Left cardiac atrium (tissue), 4 donors: ENCODE measurements around the gene FBRS. TPM values are rescaled to one million over a fixed set of nuclear protein-coding genes. Genes with fewer than 3 reads are reported as not detected.
A peak's percentile ranks its signal among the peaks of the same experiment; 100 is the strongest.

ENCODE experiments used
- ATAC-seq, 2 donors: fragments of 200-7000 bp; cut with Tn5 transposase; one replicate each; pipeline ENCODE4 v1.9.1; 2020; ENCODE audit warnings: mild to moderate bottlenecking in 2 of 2, moderate library complexity in 2 of 2
- DNase-seq: peaks from one replicate; pipeline ENCODE4 v3.0.0-alpha.2; 2020
- intact Hi-C, 2 donors: fragments of 100-400 bp; cut with DNase I; formaldehyde crosslinking; loops; one replicate each; pipeline versions ENCODE4 v1.14.1 to v1.15.1; 2022 to 2023
- total RNA-seq, 2 donors: library from RNA; stranded (reverse); fragmentation: NEBNext Ultra II Directional; extraction: Animal tissue kit (Norgen Biotek cat#: 25700); gene quantifications; one replicate each; pipeline ENCODE4 v1.2.1, GENCODE V29; 2021
- donor health status: DM: no; HTN: yes; CAD: no.
- donor health status: DM: no; HTN: yes; CAD: no; lungs with severe emphysema.
- donor health status: DM: yes; HTN: yes; CAD: no.
- donor health status: Dilated cardiomyopathy.

Gene FBRS
- total RNA-seq, 2 donors from 2014 or later, result 29.5 to 37.2 TPM

DNA sequence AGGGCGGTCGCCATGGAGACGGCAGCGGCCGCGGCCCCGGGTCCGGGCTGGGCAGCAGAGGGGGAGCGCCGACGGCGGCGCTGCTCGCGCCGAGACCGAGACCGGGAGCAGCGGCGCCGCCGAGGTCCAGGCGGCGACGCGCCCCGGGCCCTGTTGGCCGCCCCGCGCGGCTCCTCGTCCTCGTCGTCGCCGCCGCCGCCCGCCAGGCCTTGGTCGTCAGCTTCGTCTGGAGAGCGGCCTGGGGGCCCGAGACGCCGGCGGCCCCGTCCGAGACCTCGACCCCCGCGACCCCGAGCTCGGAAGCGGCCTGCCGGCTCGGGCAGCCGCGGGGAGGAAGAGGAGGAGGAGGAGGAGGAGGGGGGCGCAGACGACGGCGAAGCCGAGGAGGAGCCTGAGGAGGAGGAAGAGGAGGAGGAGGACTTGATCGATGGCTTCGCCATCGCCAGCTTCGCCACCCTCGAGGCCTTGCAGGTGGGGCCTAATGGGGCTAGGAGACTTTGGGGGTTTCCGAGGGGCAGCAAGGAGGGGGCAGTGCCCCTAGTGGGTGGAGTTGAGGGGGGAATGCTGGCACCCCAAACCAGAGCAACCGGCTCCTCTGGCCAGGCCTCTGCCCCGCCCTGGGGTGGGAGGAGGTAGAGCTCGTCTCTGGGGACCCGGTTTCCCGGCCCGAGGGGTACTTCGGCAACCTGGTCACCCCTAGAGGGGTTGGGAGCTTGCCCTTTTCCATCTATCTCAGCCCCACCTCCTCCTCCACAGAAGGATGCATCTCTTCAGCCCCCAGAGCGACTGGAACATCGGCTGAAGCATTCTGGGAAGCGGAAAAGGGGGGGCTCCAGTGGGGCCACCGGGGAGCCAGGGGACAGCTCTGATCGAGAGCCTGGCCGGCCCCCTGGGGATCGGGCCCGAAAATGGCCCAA lies 1.5 kb downstream of the FBRS start:
- intact Hi-C loops, result loop anchor here in 1 of 2 donors (10.0 kb wide), 1 partner anchor 565 kb away; the partner anchor contains the start of genes TBX6 and YPEL3

DNA sequence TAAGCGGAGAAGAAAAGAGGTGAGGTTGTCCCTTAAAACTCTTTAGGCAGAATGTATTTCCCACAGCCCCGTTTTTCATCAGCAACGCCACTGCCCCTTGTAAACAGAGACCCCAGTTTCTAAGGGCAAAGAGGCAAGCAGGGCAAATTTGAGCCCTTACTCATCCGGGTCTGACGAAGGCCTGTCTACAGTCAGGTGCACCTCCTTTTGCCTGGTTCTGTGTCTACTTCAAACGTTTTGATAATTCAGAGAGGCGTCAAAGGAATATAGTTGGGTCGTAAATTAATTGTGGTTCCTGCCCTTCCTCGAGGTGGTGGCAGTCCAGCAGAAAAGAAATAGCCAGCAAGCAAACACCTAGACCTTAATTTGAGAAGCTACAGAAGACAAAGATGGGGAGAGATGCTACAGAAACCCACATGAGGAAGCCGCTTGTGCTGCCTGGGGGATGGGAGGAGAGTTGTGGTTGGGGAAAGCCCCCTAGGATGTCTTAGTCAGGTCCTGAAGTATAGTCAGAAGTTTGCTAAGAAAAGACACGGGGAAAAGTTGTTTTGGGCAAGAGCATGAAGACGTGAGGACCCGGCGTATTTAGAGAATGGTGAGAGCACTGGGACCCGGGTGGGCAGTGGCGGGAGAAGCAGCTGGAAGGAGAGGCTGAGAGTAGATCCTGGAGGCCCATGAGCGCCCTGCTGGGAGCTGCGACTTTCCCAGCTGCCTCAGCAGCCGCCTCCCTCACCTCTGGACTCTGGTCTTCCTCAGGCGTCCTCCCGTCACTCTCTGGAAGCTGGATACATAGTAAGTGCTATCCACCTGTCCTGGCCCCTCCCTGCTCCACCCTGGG lies 2.4 kb downstream of the FBRS start:
- ATAC-seq, result no peak
- DNase-seq, result no peak
- intact Hi-C loops, result no loop called here

More for the DNA sequence above, 1.5 kb downstream of the FBRS start:
- DNase-seq (peak; percentile 63), ATAC-seq (no peak)

DNA sequence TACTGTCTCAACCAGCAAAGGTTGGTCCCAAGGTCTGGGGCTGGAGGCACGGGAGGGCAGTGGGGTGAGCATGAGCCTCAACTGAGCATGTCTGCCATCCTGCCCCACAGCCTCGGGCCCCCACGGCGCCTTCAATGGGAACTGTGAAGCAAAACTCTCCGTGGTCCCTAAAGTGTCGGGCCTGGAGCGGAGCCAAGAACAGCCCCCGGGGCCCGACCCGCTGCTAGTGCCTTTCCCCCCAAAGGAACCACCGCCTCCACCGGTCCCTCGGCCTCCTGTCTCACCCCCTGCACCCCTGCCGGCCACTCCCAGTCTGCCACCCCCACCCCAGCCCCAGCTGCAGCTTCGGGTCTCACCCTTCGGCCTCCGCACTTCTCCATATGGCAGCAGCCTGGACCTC lies 4.2 kb downstream of the FBRS start:
- DNase-seq (no peak), ATAC-seq (no peak)
- intact Hi-C loops, result no loop called here

DNA sequence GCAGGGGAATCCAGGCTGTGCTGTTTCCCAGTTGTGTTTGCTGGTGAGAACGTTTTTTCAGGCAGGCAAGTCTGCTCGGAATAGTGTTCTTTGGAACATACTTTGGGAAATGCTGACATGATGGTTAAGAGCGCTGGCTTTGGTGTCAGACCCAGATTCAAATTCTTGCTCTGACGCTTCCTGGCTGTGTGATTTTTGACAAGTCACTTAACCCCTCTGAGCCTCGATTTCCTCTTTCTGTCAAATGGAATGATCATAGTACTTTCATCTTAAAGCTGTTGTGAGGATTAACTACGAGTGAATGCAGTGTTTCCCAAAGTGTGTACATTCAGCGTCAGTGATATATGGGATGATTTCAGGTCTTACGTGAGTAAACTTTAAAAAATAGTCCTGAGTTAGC lies 4.8 kb downstream of the FBRS start:
- DNase-seq (no peak), ATAC-seq (no peak)
- intact Hi-C loops, result no loop called here

DNA sequence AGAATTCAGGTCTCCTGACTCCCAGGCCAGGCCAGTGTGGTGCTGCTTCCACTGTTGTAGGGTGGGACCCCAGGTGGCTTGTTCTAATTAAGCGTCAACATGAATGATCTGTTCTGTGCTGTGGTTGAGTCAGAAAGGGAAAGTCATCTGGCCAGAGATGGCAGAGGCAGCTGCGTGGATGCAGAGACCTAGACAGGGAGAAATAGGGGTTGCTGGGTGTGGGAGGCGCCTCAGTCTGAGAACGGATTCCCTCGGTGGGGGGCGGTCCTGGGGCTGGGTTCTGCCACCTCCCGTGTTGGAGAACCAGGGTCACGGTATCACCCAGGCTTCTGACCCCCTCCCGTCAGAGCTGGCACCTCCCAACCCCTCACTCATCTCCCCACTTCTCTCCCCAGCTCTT lies 5.6 kb downstream of the FBRS start:
- no peak for ATAC-seq
- intact Hi-C loops, result no loop called here
- DNase-seq, result no peak

DNA sequence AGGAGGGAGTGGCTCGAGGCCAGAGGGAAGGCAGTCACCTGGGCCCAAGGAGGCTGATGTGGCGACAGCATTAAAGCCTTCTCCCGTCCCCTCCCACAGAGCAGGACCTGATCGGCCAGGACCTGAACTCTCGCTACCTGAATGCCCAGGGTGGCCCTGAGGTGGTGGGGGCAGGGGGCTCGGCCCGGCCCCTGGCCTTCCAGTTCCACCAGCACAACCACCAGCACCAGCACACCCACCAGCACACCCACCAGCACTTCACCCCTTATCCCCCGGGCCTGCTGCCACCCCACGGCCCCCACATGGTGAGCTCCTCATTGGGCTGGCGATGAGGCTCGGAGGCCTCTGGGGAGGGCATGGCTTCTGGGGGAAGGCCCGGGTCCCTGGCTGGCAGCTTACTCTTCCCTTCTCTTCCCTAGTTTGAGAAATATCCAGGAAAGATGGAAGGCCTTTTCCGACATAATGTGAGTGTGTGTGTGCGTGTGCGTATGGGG lies 6.4 kb downstream of the FBRS start:
- DNase-seq, result no peak
- ATAC-seq, result no peak
- intact Hi-C loops, result no loop called here

DNA sequence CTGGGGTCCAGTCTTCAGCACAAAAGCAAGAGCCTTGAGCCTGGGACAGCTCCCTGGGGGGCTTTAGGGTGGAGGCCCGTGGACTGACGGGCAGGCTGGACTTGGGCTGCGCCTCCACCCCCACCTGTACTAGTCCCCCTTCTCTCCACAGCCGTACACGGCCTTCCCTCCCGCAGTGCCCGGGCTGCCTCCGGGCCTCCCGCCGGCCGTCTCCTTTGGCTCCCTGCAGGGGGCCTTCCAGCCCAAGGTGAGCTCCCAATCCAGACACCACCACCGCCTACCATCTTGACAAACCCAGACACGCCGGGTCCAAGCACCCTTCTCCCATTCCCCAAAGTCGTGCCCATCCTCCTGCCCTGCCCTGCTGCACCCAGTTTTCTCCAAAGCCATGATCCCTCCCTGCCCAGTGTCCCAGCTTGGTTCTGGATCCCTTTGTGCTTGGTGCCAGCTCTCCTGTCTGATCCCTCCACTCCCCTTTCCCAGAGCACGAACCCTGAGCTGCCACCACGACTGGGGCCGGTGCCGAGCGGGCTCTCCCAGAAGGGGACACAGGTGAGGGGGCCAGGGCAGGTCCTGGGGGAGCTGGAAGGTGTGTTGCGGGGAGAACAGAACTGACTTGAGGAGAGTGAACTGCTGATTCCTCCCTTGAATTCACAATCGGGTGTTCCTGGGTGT lies 7.1 kb downstream of the FBRS start:
- intact Hi-C loops, result no loop called here
- DNase-seq, result no peak
- no peak for ATAC-seq

DNA sequence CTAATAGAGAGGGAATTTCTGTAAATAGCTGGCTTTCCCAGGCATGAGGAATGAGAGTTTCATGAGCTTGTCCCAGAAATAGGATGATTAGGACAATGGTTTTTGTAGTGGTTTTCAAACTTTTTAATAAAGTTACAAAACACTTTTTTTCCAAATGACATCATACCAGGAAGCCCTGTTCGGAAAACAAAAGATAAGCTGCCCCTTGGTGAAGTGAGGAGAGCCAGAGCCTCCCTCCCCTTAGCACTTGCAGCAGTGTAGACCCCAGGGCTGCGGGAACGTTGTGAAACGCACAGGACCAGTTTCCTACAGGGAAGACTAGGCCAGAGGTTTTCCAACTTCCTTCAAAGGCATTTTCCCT lies 7.6 kb downstream of the FBRS start:
- no peak for DNase-seq
- intact Hi-C loops, result no loop called here
- no peak for ATAC-seq

DNA sequence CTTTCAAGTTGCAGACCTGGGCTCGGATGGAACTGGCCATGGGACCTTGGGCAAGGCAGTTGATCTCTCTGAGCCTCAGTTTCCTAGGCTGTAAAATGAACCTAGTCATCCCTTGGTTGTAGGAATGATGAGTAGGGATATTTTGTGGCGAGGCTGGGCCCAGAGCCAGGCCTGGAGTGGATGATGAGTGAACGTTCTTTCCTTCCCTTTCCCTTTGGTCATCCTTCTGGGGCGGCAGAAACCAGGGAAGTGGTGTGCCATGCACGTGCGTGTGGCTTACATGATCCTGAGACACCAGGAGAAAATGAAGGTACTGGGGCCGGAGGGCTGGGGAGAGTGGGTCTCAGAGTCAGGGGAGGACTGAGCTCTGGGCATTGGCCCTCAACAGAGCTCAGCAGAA lies 8.4 kb downstream of the FBRS start:
- intact Hi-C loops, result no loop called here
- no peak for DNase-seq
- ATAC-seq, result no peak

DNA sequence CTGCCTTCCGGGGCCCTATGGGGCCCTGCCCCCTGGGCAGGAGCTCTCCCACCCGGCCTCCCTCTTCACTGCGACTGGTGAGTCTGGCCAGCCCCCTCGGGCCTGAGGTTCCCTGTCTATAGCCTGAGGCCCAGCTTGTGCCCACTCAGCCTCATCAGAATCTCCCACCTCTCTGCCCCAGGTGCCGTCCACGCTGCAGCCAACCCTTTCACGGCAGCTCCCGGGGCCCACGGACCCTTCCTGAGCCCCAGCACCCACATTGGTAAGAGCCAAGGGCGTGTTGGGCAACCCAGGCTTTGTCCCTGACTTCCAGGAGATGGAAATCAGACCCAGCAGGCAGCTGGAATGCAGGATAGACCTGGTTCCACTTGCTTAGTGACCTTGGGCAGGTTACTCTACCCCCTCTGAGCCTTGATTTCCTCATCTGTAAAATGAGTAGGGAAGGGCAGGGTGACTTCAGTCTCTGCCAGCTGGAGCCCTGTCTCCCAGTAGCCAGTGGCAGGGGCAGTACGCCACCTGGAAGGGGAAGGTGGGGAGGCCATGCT lies 9.2 kb downstream of the FBRS start:
- ATAC-seq (no peak), DNase-seq (no peak)
- intact Hi-C loops, result no loop called here

DNA sequence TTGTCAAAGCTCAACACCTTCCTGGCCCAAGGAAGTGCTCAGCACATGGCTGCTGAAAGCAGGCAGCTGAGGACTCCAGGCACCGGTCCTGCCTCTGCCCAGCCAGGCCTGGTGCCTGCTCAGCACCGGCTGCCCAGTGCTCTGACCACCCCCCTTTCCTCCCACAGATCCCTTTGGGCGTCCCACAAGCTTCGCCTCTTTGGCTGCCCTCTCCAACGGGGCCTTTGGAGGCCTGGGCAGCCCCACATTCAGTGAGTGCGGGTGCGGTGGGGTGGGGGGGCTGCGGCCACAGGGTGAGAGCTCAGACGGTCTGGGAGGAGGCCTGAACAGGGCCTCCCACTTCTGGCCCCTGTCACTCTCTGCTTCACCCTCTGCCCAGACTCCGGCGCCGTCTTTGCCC lies 10.2 kb downstream of the FBRS start:
- intact Hi-C loops, result no loop called here
- DNase-seq (no peak), ATAC-seq (no peak)

DNA sequence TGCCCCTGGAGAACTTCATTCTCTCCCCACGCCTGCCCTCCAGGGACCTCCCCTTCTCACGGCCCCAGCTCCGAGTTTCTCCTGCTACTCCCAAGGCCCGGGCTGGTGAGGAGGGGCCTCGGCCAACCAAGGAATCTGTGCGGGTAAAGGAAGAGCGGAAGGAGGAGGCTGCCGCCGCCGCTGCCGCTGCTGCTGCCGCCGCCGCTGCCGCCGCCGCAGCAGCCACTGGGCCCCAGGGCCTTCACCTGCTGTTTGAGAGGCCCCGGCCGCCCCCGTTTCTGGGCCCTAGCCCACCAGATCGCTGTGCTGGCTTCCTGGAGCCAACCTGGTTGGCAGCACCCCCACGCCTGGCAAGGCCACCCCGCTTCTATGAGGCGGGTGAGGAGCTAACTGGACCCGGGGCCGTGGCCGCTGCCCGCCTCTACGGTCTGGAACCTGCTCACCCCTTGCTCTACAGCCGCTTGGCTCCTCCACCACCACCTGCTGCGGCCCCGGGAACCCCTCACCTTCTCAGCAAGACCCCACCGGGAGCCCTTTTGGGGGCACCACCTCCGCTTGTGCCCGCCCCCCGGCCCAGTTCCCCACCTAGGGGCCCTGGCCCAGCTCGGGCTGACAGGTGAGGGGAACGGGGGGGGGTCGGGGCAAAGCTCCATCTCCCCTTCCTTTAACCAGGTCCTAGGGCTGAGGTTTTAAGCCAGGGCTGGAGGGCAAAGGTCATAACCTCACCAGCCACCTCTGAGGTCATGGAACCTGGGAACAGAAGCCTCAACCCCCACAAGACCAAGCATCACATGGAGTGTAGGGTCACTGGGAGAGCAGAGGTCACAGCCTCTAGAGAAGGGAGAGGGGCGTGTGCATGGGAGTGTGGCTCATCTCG lies 11.0 kb downstream of the FBRS start:
- DNase-seq (no peak), ATAC-seq (no peak)
- intact Hi-C loops, result no loop called here

DNA sequence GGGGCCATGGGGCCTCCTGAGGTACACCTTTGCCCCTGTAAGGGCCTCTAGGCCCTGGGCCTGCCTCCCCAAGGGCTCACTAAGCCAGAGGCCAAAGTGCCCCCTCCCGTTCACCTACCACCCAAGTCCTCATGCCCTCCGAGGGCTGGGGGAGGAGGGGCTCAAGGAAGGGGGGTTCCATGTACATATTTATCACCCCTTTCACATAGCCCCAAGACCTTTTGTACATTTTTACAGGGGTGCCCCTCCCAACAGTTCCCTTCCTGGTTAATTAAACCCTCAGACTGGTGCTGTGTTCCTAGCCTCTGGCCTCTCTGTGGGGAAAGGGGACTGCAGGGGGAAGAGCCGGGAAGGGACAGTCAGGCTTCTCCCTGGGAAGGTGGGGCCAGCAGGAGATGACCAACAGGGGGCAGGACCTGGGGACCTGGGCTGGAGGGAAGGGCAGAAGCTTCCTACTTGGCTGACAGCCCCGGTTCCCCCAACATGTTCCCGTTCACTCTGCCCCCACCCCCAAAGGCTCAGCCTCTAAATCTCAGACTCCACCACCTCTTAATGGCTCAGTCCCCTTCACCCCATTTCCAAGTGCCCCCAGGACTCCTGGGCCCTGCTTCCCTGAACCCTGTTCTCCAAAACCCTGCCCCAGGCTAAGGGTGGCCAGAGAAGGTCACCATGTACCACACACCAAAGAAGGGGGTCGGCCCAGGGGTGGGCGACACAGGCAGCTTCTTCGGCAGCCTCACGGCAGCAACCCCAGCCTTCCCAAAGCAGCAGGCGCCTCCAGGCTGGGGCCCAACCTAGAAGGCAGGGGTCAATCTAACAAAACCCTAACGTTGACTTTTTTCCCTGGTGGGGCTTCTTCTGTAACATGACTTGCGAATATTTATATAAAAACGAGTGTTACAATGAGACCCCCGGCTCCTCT lies 11.9 kb downstream of the FBRS start:
- intact Hi-C loops, result no loop called here
- no peak for DNase-seq

DNA sequence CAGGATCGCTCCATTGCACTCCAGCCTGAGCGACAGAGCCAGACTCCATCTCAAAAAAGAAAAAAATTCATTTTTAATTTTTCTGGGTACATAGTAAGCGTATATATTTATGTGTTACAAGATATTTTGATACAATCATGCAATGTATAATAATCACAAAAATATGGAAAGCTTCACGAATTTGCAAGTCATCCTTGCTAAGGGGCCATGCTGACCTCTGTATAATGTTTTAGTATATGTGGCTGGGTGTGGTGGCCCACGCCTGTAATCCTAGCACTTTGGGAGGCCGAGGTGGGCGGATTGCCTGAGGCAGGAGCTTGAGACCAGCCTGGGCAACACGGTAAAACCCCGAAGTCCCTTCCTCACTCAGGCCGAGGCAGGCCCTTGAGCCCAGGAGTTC lies 16.9 kb downstream of the FBRS start:
- intact Hi-C loops, result no loop called here
- DNase-seq (no peak), ATAC-seq (no peak)

More for the DNA sequence above, 11.9 kb downstream of the FBRS start:
- ATAC-seq, result no peak

DNA sequence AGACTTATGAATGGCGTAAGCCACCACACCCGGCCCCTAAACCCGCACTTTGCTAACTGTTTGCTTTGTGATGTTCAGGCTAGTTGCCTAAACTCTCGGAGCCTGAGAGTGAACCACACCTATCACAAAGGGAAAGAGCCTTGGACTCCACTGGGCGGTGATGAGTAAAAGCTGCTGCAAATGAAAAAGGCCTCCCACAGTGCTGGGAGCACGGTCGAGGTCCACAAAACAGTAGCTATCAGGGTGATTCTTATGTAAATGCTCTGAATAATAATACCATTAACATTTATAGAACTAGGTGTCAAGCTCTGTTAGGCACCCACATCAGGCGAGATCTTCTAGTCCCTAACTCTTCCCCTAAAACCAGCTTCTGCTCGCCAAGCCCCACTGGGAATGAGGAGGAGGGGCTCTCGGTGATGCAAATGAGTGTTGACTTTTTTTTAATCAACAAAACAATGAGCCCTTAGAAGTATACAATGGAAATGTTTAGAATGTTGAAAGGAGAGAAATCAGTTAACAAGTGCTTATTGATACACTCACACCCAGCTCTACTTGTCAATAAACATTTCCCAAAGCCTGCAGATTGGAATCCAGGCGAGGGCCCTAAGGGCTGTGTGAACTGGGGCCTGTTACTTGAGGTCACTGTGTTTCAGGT lies 19.8 kb downstream of the FBRS start:
- intact Hi-C loops, result no loop called here
- DNase-seq (no peak), ATAC-seq (no peak)

DNA sequence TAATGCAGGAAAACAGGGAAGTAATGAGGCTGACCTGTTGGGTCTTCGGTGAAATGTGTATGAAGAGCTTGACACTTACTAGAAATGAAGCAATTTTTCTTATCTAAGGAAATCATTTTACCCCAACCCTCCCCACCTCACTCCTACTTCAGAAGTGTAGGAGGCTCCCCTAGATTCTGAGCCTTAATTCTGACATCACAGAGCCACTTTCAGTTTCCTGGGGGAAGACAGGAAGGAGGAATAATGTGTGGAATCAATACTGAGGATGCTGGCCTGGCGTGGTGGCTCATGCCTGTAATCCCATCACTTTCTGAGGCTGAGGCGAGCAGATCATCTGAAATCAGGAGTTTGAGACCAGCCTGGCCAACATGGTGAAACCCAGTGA lies 20.3 kb downstream of the FBRS start:
- ATAC-seq (no peak), DNase-seq (no peak)
- intact Hi-C loops, result no loop called here

DNA sequence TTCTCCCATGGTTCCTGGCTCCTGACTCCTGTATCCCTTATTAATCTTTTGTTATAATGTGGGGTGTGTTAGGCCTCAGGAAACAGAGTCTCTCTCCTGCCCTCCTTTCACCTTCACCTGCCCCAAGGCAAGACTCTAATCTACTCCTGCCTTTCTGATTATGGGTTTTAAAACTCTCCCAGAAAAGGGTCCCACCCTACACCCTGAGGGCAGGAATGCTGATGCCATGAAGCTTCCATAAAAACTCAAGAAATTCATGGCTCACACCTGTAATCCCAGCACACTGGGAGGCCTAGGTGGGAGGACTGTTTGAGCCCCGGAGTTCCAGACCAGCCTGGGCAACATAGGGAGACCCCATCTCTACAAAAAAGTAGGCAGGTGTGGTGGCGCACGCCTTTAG lies 22.1 kb downstream of the FBRS start:
- intact Hi-C loops, result no loop called here
- ATAC-seq, result no peak

More for the DNA sequence above, 22.1 kb downstream of the FBRS start:
- DNase-seq, result no peak
